T47D (cell line): Measurements from ENCODE around the gene TYMP.

Experiments
- DNase-seq, 2 experiments: peaks; one replicate each; pipeline versions ENCODE4 v3.0.0 to v3.0.0-alpha.2; 2011 to 2012; ENCODE audit warnings: low read depth in 1 of 2, low spot score in 1 of 2
- JUND ChIP-seq: IDR thresholded peaks from 2 replicates; pipeline ENCODE4 v1.6.1; 2012; ENCODE audit warnings: low read depth
- in situ Hi-C: cut with HindIII; loops from 2 replicates; pipeline ENCODE4 v1.10.0; 2016; ENCODE audit warnings: low sequenced_read_pairs, low pct_unique_long_range_greater_than_20kb

Gene TYMP

GRCh38 chr22:50571264-50572175 lies 41.7 kb upstream of the TYMP start:
- in situ Hi-C loops, result no loop called here
- DNase-seq, result no peak
- no peak for TF ChIP-seq JUND

DNA sequence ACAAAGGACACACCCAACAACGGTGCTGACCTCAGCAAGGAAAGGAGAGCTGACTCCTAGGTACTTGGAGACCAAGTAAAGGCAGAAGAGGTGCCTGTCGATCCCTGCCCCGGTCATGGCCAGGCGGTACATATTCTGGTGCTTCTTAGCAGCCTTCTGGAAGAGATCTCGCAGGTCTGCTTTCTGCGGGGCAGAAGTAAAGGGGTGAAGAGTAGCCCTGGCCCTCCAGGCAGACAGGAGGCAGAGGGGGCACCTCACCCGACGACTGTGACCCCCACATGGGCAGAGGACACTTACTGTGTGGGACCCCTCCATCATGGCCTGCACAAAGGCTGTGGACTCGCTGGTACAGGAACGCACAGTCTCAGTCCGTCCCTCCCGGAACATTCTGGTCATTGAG lies 41.0 kb upstream of the TYMP start:
- no peak for TF ChIP-seq JUND
- in situ Hi-C loops, result no loop called here
- no peak for DNase-seq

DNA sequence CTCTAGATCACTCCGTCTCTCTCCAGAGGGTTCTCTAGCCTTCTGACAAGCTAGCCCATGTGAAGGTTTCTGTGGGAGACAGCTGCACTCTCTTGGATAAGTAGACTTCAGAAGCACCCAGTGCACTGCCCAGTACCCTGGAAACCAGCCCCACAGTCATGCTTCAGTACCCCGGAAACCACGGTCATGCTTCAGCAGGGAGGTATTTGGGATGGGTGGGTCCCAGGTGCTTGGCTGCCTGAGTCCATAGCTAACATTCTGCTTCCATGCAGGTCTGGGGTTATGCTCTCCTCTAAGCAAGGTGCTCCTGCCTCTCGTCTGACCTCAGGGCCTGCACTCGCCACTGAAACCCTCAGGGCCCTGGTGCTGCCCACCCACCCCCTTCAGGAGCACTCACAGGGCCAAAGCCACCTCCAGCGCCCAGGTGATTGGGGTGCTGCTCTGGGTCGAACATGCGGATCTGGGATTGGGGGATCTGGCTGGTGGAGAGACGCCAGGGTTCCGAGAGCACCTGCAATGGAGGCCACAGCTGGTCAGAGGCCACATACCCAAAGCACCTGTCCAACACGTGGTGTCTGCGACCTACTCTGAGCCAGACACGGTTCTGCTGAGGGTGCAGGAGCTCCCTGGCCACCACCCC lies 40.2 kb upstream of the TYMP start:
- in situ Hi-C loops, result no loop called here
- no peak for TF ChIP-seq JUND
- no peak for DNase-seq

DNA sequence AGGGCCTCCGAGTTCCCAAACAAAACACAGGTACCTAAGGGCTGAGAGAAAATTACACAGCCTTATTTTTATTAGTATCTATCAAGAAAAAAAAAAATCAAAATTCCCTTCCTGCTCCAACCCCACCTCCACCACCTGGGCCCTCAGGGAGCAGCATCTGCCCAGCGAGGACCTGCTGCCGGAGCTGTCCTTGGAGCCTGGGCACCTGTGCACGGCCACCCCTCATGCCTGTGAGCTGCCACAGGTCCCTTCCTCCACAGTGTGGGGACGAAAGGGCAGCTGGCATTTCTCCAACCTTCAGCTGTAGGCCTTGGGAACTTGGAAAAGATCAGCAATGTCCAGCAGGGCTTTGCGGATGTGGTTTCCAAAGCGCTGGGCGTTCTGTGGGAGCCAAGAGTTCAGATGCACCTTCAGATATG lies 39.2 kb upstream of the TYMP start:
- DNase-seq, result no peak
- in situ Hi-C loops, result no loop called here
- TF ChIP-seq JUND, result no peak

DNA sequence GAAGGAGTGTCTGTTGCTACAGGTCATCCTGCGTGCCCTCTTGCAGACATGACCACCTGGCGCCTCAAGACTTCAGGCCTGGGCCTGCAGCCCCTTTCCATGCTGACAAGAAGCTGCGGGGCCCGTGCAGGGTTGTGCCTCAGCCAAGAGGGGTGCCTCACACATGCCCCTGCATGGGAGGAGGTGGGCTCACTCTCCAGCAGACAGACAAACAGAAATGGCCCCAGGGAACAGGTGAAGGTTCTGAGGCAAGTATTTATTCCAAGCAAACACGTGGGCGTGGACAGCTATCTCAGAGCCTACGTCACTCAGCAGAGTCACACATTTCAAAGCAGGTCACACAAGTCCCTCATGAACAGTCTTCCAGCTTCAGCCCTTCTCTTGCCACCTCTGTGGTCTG lies 38.8 kb upstream of the TYMP start:
- TF ChIP-seq JUND, result no peak

GRCh38 chr22:50567721-50568252 lies 38.0 kb upstream of the TYMP start:
- TF ChIP-seq JUND, result no peak
- DNase-seq, result no peak
- in situ Hi-C loops, result no loop called here

More for the DNA sequence above, 38.8 kb upstream of the TYMP start:
- in situ Hi-C loops, result no loop called here
- DNase-seq, result peak in 1 of 2 experiments; percentile 25

DNA sequence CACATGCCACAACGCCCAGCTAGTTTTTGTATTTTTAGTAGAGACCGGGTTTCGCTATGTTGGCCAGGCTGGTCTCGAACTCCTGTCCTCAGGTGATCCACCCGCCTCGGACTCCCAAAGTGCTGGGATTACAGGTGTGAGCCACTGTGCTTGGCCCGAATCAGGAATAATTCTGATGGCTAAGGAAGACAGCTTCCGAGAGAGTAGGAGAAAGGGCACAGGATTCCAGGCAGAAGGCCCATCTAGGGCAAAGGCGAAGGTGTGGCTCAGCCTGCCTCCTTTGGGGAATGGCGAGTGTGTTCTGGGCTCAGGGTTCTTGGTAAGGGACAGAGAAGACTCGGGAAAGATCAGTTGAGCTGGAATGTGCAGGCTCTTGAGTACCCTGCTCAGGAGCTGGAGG lies 34.5 kb upstream of the TYMP start:
- in situ Hi-C loops, result no loop called here
- TF ChIP-seq JUND, result no peak
- DNase-seq, result no peak

DNA sequence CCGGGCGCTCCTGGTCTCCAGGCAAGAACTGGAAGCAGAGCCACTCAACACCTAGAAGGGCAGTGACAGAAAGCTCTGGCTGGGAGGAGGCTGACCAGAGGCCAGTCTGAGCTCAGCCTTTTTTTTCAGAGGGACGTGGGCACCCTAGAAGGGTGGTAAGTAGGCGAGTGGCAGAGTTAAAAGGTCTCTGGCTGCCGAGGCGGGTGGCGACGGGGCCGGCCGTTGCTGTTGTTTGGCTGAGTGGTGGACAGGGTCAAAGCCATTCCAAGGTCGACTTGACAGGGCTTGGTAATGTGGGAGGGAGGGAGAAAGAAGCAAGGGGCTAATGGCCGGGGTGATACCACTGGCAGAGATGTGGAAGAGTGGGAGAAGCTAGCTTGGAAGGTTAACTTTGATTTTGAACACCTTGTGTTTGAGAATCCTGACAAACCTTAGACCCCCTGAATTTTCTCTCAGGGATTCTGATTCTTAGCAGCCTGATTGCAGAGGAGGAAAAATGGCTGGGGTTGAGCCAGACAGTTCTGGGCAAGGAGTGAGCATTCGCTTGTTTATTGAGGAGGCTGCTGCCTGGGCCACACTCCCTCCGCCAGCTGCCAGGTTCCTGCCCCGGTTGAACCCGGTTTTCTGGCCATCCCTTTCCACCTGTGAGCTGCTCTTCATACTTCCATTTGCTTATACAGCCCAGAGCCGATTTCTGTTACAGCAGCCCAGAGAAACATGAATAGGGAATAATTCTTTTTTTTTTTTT lies 33.8 kb upstream of the TYMP start:
- DNase-seq, result peak in 1 of 2 experiments; percentile 10
- in situ Hi-C loops, result no loop called here
- TF ChIP-seq JUND, result no peak

DNA sequence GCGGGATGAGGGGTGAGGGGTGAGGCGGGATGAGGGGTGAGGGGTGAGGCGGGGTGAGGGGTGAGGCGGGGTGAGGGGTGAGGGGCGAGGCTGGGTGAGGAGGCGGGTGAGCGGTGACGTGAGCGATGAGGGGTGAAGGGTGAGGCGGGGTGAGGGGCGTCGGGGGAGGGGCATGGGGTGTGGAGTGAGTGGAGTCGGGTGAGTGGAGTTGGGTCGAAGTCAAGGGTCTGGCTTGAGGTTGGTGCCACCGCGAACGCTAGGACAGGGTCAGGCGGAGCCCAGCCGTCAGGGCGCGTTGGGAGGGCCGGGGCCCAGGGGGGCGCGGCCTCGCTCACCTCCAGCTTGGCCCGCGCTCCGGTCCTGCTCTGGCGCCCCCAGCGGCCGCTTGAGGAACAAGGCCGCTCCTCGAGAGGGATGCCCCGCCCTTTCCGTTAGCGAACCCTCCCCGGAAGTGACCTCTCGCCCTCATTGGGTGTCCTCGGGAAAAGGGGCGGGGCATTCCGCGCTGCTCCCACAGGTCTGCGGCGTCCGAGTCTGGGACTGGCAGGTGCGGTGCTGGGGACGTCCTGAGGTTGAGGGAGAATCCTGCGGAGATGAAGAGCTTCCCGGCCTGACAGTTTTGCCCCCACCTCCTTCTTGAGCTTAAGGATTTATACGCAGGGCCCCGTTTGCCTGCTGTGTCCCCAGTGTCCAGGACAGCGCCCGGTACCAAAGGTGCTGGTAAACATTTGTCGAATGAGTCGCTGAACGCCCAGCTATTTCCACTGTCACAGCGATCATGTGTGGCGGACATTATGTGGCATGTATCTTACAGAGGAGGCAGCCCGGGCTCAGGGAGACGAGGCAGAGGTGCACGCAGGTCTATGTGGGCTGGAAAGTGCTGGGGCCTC lies 33.0 kb upstream of the TYMP start, which contains the start of gene SYCE3:
Gene SYCE3, minus strand, starts transcription at position 397 of the 890 bp plus-strand sequence. CDS start 6,514 bp downstream, outside the sequence.
- TF ChIP-seq JUND, result no peak
- DNase-seq, result peak; percentile 78 to 95
- in situ Hi-C loops, result no loop called here

- in situ Hi-C loops, result no loop called here
- no peak for DNase-seq
- no peak for TF ChIP-seq JUND
Measured at GRCh38 chr22:50561401-50562358, 31.9 kb upstream of the TYMP start.

GRCh38 chr22:50560034-50560433 lies 30.2 kb upstream of the TYMP start:
- no peak for DNase-seq
- TF ChIP-seq JUND, result no peak
- in situ Hi-C loops, result no loop called here
